HL-60 (cell line): ENCODE measurements around the gene ARHGAP27.

ENCODE experiments used
- DNase-seq, 2 experiments: peaks; one replicate each; pipeline ENCODE4 v3.0.0-alpha.2; 2010 to 2020; ENCODE audit warnings: low read depth in 1 of 2, low spot score in 1 of 2
- H3K27ac ChIP-seq: fragments of 250-450 bp; sonication (Bioruptor Pico); replicated peaks from 2 replicates; pipeline ENCODE4 v1.5.1; 2020; ENCODE audit warnings: mild to moderate bottlenecking, moderate library complexity
- H3K27me3 ChIP-seq: fragments of 250-450 bp; sonication (Bioruptor Pico); 2 replicates; pipeline ENCODE4 v1.5.1; 2021; ENCODE audit warnings: mild to moderate bottlenecking, moderate library complexity; ENCODE audit not compliant: insufficient read depth, poor library complexity, severe bottlenecking
- H3K4me3 ChIP-seq: replicated peaks from 2 replicates; pipeline ENCODE4 v1.5.1; 2011; ENCODE audit warnings: mild to moderate bottlenecking, control low read depth, low read length; ENCODE audit not compliant: insufficient read depth
- CTCF ChIP-seq: IDR thresholded peaks from one replicate; pipeline ENCODE4 v1.5.1; 2011; ENCODE audit warnings: low read length, control low read depth, inconsistent platforms; ENCODE audit not compliant: insufficient read depth
- GABPA ChIP-seq: IDR thresholded peaks from 2 replicates; pipeline ENCODE4 v1.6.1; 2012; ENCODE audit warnings: low read depth
- POLR2AphosphoS5 ChIP-seq: IDR thresholded peaks from 2 replicates; pipeline ENCODE4 v1.6.1; 2012; ENCODE audit warnings: low read depth
- SPI1 ChIP-seq: IDR thresholded peaks from 2 replicates; pipeline ENCODE4 v1.6.1; 2012; ENCODE audit warnings: low read depth, mild to moderate bottlenecking, borderline replicate concordance
- TF ChIP-seq, protein P1 (sequence below): IDR thresholded peaks from 2 replicates; pipeline ENCODE4 v1.6.1; 2012; ENCODE audit warnings: low read depth; ENCODE audit not compliant: insufficient replicate concordance

Gene ARHGAP27

DNA sequence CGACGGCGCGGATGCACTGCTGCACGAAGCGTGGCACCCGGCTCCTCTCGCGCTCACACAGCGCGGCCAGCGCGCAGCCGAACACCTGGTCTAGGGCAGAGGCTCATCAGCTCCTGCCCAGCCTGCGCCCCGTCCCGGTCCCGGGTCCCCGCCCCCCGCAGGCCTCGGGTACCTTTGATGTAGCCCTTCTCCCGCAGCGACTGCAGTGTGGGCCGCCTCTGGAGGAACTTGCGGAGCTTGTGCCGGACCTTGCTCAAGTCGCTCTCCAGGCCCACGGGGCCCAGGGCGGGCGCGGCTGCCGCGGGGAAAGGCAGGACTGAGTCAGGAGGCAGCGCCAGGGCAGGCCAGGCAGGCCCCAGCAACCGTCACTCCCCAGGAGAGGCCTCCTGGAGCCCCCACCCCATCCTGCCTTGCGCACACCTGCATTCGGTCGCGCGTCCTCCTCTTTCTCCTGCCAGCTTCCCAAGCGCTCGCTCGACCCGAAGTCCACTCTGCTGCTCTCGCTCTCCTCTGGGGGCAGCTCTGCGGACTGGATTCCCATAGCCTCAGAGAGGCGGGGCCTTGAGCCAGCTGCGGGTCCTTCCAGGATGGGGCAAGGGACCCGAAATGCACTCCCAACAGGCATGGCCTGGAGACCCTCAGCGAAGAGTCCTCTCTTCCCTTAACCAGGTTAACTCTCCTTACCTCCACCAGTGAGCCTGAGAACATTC lies 36.0 kb downstream of the ARHGAP27 start:
- no peak overlapping the region for H3K4me3 ChIP-seq

DNA sequence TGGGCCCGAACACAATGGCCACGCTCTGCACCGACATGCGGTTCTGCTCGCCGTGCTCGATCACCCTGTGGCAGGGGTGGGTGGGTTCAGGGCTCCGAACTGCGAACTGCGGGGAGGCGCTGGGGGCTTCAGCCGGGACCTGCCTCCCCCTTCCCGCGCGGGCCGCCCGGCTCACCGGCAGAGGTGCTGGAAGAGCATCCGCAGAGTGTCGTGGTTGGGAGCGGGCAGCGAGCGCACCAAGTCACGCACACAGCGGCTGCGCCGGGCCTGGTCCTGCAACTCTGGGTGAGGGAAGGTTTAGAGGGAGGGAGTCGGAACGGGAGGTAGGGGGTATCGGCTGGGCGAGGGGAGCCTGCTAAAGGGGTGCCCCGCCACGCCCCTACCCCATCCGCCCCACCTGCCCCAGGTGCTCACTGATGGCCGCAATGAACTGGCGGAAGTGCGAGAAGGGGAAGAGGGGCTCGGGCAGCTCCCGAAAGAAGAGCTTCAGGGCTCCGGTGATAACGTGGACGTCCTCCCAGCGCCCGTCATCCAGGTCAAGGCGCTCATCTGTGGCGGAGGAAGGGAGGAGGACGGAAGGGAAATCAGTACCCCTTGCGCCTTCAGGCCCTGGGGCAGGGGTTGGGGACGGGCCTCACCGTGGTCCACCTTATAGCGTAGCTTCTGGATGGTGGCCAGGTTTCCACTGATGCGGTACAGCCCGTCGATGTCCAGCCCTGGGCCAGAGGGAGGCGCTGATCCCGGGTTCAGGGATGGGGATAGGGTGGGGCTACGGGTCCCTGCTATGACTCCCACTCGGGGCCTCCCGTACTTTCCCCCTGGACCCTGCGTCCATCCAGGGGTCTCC lies 36.9 kb downstream of the ARHGAP27 start:
- Histone ChIP-seq H3K4me3 (no peak overlapping the region), H3K27me3 (no peaks in the 10 kb centered on the region), H3K27ac (no peak overlapping the region)
- no peak for TF ChIP-seq POLR2AphosphoS5
- TF ChIP-seq GABPA, result no peak
- no peak for TF ChIP-seq SPI1
- no peak for TF ChIP-seq CTCF
- TF ChIP-seq, protein P1, sequence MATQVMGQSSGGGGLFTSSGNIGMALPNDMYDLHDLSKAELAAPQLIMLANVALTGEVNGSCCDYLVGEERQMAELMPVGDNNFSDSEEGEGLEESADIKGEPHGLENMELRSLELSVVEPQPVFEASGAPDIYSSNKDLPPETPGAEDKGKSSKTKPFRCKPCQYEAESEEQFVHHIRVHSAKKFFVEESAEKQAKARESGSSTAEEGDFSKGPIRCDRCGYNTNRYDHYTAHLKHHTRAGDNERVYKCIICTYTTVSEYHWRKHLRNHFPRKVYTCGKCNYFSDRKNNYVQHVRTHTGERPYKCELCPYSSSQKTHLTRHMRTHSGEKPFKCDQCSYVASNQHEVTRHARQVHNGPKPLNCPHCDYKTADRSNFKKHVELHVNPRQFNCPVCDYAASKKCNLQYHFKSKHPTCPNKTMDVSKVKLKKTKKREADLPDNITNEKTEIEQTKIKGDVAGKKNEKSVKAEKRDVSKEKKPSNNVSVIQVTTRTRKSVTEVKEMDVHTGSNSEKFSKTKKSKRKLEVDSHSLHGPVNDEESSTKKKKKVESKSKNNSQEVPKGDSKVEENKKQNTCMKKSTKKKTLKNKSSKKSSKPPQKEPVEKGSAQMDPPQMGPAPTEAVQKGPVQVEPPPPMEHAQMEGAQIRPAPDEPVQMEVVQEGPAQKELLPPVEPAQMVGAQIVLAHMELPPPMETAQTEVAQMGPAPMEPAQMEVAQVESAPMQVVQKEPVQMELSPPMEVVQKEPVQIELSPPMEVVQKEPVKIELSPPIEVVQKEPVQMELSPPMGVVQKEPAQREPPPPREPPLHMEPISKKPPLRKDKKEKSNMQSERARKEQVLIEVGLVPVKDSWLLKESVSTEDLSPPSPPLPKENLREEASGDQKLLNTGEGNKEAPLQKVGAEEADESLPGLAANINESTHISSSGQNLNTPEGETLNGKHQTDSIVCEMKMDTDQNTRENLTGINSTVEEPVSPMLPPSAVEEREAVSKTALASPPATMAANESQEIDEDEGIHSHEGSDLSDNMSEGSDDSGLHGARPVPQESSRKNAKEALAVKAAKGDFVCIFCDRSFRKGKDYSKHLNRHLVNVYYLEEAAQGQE, result no peak
- DNase-seq, result no peak

More for the DNA sequence above, 36.0 kb downstream of the ARHGAP27 start:
- no peak overlapping the region for H3K27ac ChIP-seq
- no peak for DNase-seq
- peak; percentile 33; the same call in 1 of the 2 replicates for TF ChIP-seq POLR2AphosphoS5
- no peak for TF ChIP-seq SPI1
- no peaks in the 10 kb centered on the region for H3K27me3 ChIP-seq

DNA sequence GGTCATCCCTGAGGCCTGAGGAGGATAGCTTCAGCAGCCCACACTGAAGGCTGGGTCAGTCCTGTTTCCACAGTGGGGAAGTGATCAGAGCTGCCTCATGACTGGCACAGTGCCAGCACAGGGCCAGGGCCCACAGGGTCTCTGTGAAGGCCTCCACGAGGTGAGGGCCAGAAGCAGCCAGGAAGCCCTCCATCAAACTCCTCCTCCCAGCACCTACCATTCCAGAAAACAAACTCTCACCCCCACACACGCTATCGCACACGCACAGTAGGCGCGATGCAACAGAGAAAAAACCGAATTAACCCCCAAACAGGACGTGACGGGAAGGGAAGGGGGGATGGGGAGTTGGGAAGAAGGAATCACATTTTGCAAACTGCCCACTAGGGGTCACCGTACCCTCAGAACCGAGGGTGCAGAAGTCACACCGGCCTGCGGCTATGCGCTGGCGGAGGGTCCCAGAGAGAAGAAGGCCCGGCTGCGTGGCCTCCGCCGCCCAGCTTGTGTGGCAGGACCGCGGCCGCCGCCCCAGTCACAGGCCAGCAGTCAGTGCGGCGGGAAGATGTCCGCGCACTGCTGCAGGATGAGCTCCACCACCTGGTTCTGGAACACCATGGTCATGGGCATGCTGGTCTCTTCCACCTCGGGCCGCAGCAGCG lies 37.6 kb downstream of the ARHGAP27 start:
- Histone ChIP-seq H3K27me3 (no peaks in the 10 kb centered on the region), H3K4me3 (no peak overlapping the region), H3K27ac (no peak overlapping the region)
- TF ChIP-seq CTCF (peak; percentile 65), POLR2AphosphoS5 (no peak), GABPA (no peak)
- TF ChIP-seq, protein P1, result no peak
- DNase-seq, result peak in 1 of 2 experiments; percentile 47

DNA sequence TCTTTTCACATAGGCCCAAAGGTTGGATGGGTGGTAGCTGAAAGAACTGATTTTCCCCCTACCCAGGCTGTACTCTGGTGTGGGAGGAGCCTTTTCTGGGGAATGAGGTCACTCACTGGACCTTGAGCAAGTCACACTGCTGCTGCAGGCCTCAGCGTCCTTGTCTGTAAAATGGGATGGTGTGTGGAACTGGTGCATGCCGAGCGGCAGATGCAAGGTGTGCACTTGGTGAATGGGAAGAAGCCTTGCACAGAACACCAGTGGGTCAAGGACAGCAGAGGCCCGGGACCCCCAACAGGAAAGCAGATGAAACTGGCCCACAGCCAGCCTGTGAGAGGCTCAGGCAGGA lies 38.1 kb downstream of the ARHGAP27 start:
- Histone ChIP-seq H3K27me3 (no peaks in the 10 kb centered on the region), H3K27ac (no peak overlapping the region), H3K4me3 (no peak overlapping the region)
- DNase-seq, result no peak
- TF ChIP-seq, protein P1, result no peak
- no peak for TF ChIP-seq SPI1
- no peak for TF ChIP-seq GABPA
- no peak for TF ChIP-seq CTCF
- TF ChIP-seq POLR2AphosphoS5, result no peak
